ENCODE measurements around the gene LYPD3.
"Not testable (repeated sequence)": the region's sequence is repeated elsewhere in the genome, so short reads cannot be mapped to it uniquely, and the experiment has no call there.

Gene LYPD3

GRCh38 chr19:43444531-43445287, 20.7 kb downstream of the LYPD3 start:
- no peak for DNase-seq (ENCODE audit: extremely low spot score)
- ChIA-PET POLR2A (no interaction called here), CTCF (interaction anchor here (1.2 to 4.3 kb wide), 2 partner anchors 12 to 75 kb away, joined by 3 to 63 read pairs; no protein-coding TSS in a partner anchor)
- TF ChIP-seq NFRKB (IDR thresholded peaks at IDR 0.05) = no peak
- TF ChIP-seq SUZ12 (IDR thresholded peaks at IDR 0.05) = no peak
- TF ChIP-seq CTBP1 (IDR thresholded peaks at IDR 0.05; ENCODE audit: borderline replicate concordance) = no peak
- TF ChIP-seq LEF1 (IDR thresholded peaks at IDR 0.05; ENCODE audit: borderline replicate concordance) = no peak
- no peak for TF ChIP-seq BHLHE40 (IDR thresholded peaks at IDR 0.05; ENCODE audit: borderline replicate concordance)
- TF ChIP-seq PKNOX1 (IDR thresholded peaks at IDR 0.05) = no peak
- TF ChIP-seq ELF4 (IDR thresholded peaks at IDR 0.05) = no peak
- TF ChIP-seq HDGF (IDR thresholded peaks at IDR 0.05; ENCODE audit: borderline replicate concordance) = no peak
- TF ChIP-seq L3MBTL2 (conservative IDR thresholded peaks at IDR 0.05) = no peak
- TF ChIP-seq FOXK2 (IDR thresholded peaks at IDR 0.05) = no peak
- TF ChIP-seq ZNF384 (IDR thresholded peaks at IDR 0.05) = no peak
- TF ChIP-seq ARNT (IDR thresholded peaks at IDR 0.05) = no peak
- no peak for TF ChIP-seq SP1 (IDR thresholded peaks at IDR 0.05)
- TF ChIP-seq FOXA1 (IDR thresholded peaks at IDR 0.05) = no peak
- no peak for TF ChIP-seq FOXM1 (IDR thresholded peaks at IDR 0.05; ENCODE audit: borderline replicate concordance)
- no peak for TF ChIP-seq TARDBP (IDR thresholded peaks at IDR 0.05)

- POLR2A ChIA-PET; DNase-seq (ENCODE audit: extremely low spot score): not testable (repeated sequence)
- CTCF ChIA-PET = interaction anchor here (1.2 kb wide), 1 partner anchor 12 kb away, joined by 3 read pairs; no protein-coding TSS in a partner anchor
Observed at GRCh38 chr19:43444091-43444490, 21.3 kb downstream of the LYPD3 start.

- no peak for DNase-seq (ENCODE audit: extremely low spot score)
- TF ChIP-seq SP1 (IDR thresholded peaks at IDR 0.05) = no peak
- no peak for TF ChIP-seq L3MBTL2 (conservative IDR thresholded peaks at IDR 0.05)
- no peak for TF ChIP-seq LEF1 (IDR thresholded peaks at IDR 0.05; ENCODE audit: borderline replicate concordance)
- no peak for TF ChIP-seq FOXA1 (IDR thresholded peaks at IDR 0.05)
- no peak for TF ChIP-seq PKNOX1 (IDR thresholded peaks at IDR 0.05)
- TF ChIP-seq ZNF384 (IDR thresholded peaks at IDR 0.05) = no peak
- TF ChIP-seq CTBP1 (IDR thresholded peaks at IDR 0.05; ENCODE audit: borderline replicate concordance) = no peak
- no peak for TF ChIP-seq NFRKB (IDR thresholded peaks at IDR 0.05)
- TF ChIP-seq FOXK2 (IDR thresholded peaks at IDR 0.05) = no peak
- TF ChIP-seq BHLHE40 (IDR thresholded peaks at IDR 0.05; ENCODE audit: borderline replicate concordance) = no peak
- no peak for TF ChIP-seq TARDBP (IDR thresholded peaks at IDR 0.05)
- no peak for TF ChIP-seq SUZ12 (IDR thresholded peaks at IDR 0.05)
- no peak for TF ChIP-seq FOXM1 (IDR thresholded peaks at IDR 0.05; ENCODE audit: borderline replicate concordance)
- no peak for TF ChIP-seq ARNT (IDR thresholded peaks at IDR 0.05)
- ChIA-PET CTCF (interaction anchor here (1.1 kb wide), 1 partner anchor 9 kb away, joined by 3 read pairs; no protein-coding TSS in a partner anchor), POLR2A (no interaction called here)
Observed at GRCh38 chr19:43441716-43442115, 23.7 kb downstream of the LYPD3 start.

GRCh38 chr19:43439709-43440063, 25.7 kb downstream of the LYPD3 start:
- CTCF ChIA-PET = no interaction called here
- POLR2A ChIA-PET = no interaction called here
- DNase-seq (ENCODE audit: extremely low spot score) = no peak
- TF ChIP-seq NFRKB (IDR thresholded peaks at IDR 0.05) = no peak
- no peak for TF ChIP-seq FOXM1 (IDR thresholded peaks at IDR 0.05; ENCODE audit: borderline replicate concordance)
- no peak for TF ChIP-seq ARNT (IDR thresholded peaks at IDR 0.05)
- TF ChIP-seq ELF4 (IDR thresholded peaks at IDR 0.05) = no peak
- TF ChIP-seq HDGF (IDR thresholded peaks at IDR 0.05; ENCODE audit: borderline replicate concordance) = no peak
- no peak for TF ChIP-seq SUZ12 (IDR thresholded peaks at IDR 0.05)
- no peak for TF ChIP-seq LEF1 (IDR thresholded peaks at IDR 0.05; ENCODE audit: borderline replicate concordance)
- TF ChIP-seq ZNF384 (IDR thresholded peaks at IDR 0.05) = no peak
- TF ChIP-seq FOXK2 (IDR thresholded peaks at IDR 0.05) = no peak
- TF ChIP-seq BHLHE40 (IDR thresholded peaks at IDR 0.05; ENCODE audit: borderline replicate concordance) = no peak
- TF ChIP-seq L3MBTL2 (conservative IDR thresholded peaks at IDR 0.05) = no peak
- no peak for TF ChIP-seq FOXA1 (IDR thresholded peaks at IDR 0.05)
- no peak for TF ChIP-seq TARDBP (IDR thresholded peaks at IDR 0.05)
- no peak for TF ChIP-seq PKNOX1 (IDR thresholded peaks at IDR 0.05)
- TF ChIP-seq SP1 (IDR thresholded peaks at IDR 0.05) = no peak
- TF ChIP-seq CTBP1 (IDR thresholded peaks at IDR 0.05; ENCODE audit: borderline replicate concordance) = no peak

GRCh38 chr19:43439032-43439708, 26.2 kb downstream of the LYPD3 start:
- no peak for TF ChIP-seq SP1 (IDR thresholded peaks at IDR 0.05)
- no peak for DNase-seq (ENCODE audit: extremely low spot score)
- CTCF ChIA-PET = interaction anchor here (1.0 to 1.4 kb wide), 2 partner anchors 8 to 80 kb away, joined by 3 to 5 read pairs; no protein-coding TSS in a partner anchor
- POLR2A ChIA-PET = no interaction called here

All from HEK293T (cell line).